ENCODE results near the gene PGK2.

The PGK2 gene

DNA sequence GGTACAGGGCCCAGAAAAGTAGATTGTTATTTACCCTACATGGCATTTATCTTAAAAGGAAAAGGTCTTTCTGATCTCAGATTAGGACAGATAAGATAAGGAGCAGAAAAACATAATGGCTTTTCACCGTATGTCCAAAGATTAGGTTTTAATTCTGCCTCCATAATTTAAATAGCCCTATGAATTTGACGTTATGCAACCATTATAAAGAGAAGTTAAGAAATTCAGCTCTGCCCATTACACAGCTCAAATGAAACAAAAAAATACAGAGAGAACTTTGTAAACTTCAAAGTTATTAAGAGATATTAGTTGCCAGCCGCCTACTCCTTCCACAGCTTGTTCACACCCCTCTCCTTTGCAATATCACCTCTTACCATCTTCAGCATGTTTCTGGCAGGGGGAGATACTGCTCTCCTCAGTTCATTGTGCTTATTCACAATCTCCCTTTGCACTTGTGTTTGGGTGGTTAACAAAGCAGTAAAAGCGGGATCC lies 51.0 kb downstream of the PGK2 start:
- DNase-seq: no peak
